Lower lobe of right lung (tissue), 2 donors: ENCODE data around the gene MAP10. TPM values are rescaled to one million over a fixed set of nuclear protein-coding genes. Genes with fewer than 3 reads are reported as not detected.

ENCODE experiments used
- ATAC-seq, 2 donors: fragments of 200-7000 bp; cut with Tn5 transposase; one replicate each; pipeline ENCODE4 v1.9.1; 2020 to 2022; ENCODE audit warnings: mild to moderate bottlenecking in 2 of 2, moderate library complexity in 2 of 2
- DNase-seq: peaks from one replicate; pipeline ENCODE4 v3.0.0-alpha.2; 2020
- H3K27ac ChIP-seq: fragments of 200-600 bp; one replicate; pipeline ENCODE4 v1.8.0; 2022
- H3K27me3 ChIP-seq: fragments of 200-600 bp; one replicate; pipeline ENCODE4 v1.8.0; 2022; ENCODE audit warnings: low read depth
- H3K36me3 ChIP-seq: fragments of 200-600 bp; one replicate; pipeline ENCODE4 v1.8.0; 2022; ENCODE audit warnings: mild to moderate bottlenecking
- H3K4me1 ChIP-seq: fragments of 200-600 bp; one replicate; pipeline ENCODE4 v1.8.0; 2022
- H3K4me3 ChIP-seq: fragments of 200-600 bp; one replicate; pipeline ENCODE4 v1.8.0; 2022; ENCODE audit warnings: mild to moderate bottlenecking
- H3K9me3 ChIP-seq: fragments of 200-600 bp; one replicate; pipeline ENCODE4 v1.8.0; 2022
- intact Hi-C: fragments of 100-400 bp; cut with DNase I; formaldehyde crosslinking; loops from one replicate; pipeline ENCODE4 v1.11.0; 2022
- total RNA-seq: library from RNA; stranded (reverse); fragmentation: NEBNext Ultra II Directional; extraction: Animal tissue kit (Norgen Biotek cat#: 25700); gene quantifications from one replicate; pipeline ENCODE4 v1.2.1, GENCODE V29; 2021
- TF ChIP-seq, protein P1 (sequence below): fragments of 200-600 bp; IDR thresholded peaks from one replicate; pipeline ENCODE4 v1.8.0; 2022; ENCODE audit warnings: antibody characterized with exemption, mild to moderate bottlenecking
- donor health status: DM: no; HTN: yes; CAD: no; lungs with severe emphysema.

Gene MAP10
- total RNA-seq, 1 donor from 2014 or later: 2.6 TPM

GRCh38 chr1:232844791-232845190 lies 39.6 kb downstream of the MAP10 start:
- Histone ChIP-seq H3K9me3 (no peaks in the 10 kb centered on the region), H3K4me3 (no peak overlapping the region), H3K36me3 (no peaks in the 10 kb centered on the region), H3K4me1 (no peaks in the 10 kb centered on the region), H3K27me3 (no peaks in the 10 kb centered on the region), H3K27ac (no peak overlapping the region)
- ATAC-seq (no peak), DNase-seq (no peak)
- TF ChIP-seq, protein P1, sequence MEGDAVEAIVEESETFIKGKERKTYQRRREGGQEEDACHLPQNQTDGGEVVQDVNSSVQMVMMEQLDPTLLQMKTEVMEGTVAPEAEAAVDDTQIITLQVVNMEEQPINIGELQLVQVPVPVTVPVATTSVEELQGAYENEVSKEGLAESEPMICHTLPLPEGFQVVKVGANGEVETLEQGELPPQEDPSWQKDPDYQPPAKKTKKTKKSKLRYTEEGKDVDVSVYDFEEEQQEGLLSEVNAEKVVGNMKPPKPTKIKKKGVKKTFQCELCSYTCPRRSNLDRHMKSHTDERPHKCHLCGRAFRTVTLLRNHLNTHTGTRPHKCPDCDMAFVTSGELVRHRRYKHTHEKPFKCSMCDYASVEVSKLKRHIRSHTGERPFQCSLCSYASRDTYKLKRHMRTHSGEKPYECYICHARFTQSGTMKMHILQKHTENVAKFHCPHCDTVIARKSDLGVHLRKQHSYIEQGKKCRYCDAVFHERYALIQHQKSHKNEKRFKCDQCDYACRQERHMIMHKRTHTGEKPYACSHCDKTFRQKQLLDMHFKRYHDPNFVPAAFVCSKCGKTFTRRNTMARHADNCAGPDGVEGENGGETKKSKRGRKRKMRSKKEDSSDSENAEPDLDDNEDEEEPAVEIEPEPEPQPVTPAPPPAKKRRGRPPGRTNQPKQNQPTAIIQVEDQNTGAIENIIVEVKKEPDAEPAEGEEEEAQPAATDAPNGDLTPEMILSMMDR: no peak
- intact Hi-C loops: no loop called here

DNA sequence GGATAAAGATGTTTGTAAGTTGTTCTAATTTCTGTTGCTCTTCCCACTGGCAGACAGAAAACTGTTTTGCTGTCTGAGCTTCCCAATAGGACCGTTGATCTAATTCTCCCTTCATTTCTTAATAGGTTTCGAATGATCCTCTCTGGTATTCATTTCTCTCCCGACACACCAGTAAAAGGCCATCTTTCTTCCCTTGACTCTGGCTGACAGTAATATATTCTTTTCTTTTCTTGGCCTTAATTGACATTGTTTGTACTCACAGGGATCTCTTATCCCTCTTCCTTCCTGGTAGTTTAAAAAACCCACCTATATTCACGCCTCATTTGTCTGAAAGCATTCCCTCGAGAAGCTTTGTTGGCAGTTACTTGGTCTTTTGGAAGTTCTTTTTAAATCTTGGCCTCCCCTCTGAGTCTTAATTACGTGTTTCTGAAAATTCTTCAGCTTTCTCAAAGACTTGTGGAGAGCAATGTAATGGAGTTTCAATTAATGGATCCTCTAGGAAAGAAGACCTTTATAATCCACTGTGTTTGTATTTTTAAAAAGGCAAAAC lies 40.3 kb downstream of the MAP10 start:
- DNase-seq: no peak
- intact Hi-C loops: no loop called here
- H3K36me3 ChIP-seq: no peaks in the 10 kb centered on the region
- no peak overlapping the region for H3K4me3 ChIP-seq
- H3K4me1 ChIP-seq: no peaks in the 10 kb centered on the region
- H3K27ac ChIP-seq: no peak overlapping the region
- TF ChIP-seq, protein P1: no peak
- no peaks in the 10 kb centered on the region for H3K9me3 ChIP-seq
- no peak for ATAC-seq
- H3K27me3 ChIP-seq: no peaks in the 10 kb centered on the region

DNA sequence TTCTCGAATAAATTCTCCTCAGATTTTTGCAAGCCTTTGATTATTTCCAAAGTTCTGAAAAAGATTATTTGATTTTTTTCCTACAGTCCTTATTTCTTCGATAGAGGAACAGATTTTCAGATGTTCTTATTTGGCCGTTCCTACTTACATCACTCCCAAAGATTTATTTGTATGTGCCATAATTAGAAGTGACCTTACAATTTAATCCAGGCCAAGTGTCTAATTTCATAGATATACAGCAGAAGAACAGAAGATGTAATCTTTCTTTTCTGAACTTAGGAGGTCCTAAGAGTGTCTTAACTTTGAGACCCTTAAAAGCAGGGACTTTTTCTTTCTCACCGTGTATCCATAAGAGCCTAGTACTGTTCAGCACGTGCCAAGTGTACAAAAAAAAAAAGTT lies 46.3 kb downstream of the MAP10 start:
- Histone ChIP-seq H3K27me3 (no peaks in the 10 kb centered on the region), H3K27ac (no peak overlapping the region), H3K4me3 (no peak overlapping the region), H3K9me3 (no peaks in the 10 kb centered on the region), H3K4me1 (no peaks in the 10 kb centered on the region), H3K36me3 (no peaks in the 10 kb centered on the region)
- DNase-seq (no peak), ATAC-seq (no peak)
- TF ChIP-seq, protein P1: no peak
- intact Hi-C loops: no loop called here

DNA sequence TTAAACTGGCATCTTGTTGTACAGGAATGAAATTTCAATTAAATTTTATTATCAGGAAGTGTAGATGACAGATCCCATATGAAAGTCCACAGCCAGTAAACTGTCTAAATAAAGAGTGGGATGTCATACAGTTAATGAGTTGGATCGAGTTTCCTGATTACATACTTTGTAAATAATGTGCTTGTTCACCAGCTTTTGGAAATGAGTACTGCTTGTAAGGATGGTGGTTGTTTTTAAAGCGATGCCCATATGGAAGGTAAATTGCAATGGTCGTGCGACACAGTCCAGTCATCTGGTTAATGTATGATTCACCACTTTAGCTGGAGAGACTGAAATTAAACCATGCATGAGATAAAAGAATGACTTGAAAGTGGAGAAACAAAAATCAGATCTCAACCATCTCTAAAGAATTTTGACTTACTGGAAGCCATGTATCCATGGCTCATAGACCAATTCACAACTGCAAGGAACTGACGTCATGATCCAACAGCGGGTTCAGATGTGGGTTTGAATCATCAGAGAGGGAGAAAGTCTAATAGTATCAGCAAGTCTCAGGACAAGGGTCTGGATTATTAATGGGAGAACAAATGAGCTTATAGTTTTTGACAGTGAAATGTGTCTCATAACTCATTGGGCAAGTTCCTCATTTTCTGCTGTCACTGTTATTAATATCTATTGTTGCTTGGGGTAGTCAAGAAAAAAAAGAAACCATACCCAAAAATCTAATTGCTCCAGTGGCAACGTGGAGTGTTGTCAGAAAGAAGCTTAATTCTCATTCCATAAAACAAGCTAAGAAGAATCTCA lies 49.0 kb downstream of the MAP10 start:
- Histone ChIP-seq H3K36me3 (no peaks in the 10 kb centered on the region), H3K4me1 (no peaks in the 10 kb centered on the region), H3K27me3 (no peaks in the 10 kb centered on the region), H3K27ac (no peak overlapping the region), H3K9me3 (no peaks in the 10 kb centered on the region), H3K4me3 (no peak overlapping the region)
- TF ChIP-seq, protein P1: no peak
- ATAC-seq (no peak), DNase-seq (no peak)
- intact Hi-C loops: no loop called here

DNA sequence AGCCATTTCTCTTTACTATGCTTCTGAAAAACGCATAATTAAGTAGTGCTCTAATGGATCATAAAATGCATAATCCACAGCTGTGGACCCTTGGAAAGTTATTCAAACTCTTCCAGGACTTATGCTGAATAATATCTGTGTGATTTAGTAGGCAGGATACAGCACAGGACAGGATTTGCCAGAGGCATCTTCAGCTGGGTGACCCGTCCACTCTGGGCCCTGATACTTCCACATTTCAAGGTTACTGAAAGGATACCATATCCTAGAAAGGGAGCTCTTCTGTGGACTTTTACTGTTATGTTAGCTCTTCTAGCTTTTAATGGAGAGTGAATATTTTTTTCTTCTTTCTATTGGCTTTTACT lies 49.6 kb downstream of the MAP10 start:
- H3K4me1 ChIP-seq: no peaks in the 10 kb centered on the region
- no peak for DNase-seq
- no peak for ATAC-seq
- intact Hi-C loops: no loop called here
- H3K36me3 ChIP-seq: no peaks in the 10 kb centered on the region
- no peaks in the 10 kb centered on the region for H3K9me3 ChIP-seq
- H3K4me3 ChIP-seq: no peak overlapping the region
- no peak overlapping the region for H3K27ac ChIP-seq
- no peaks in the 10 kb centered on the region for H3K27me3 ChIP-seq
- TF ChIP-seq, protein P1: no peak
